ENCODE data around the gene SPATA18.

GRCh38 chr4:52058275-52058674 is 7.2 kb downstream of the SPATA18 start:
- TF ChIP-seq CTCF (IDR thresholded peaks at IDR 0.05 in 4 of 5, conservative IDR thresholded peaks at IDR 0.05 in 1 of 5): no peak
- TF ChIP-seq POLR2A (IDR thresholded peaks at IDR 0.05): no peak
